Peyer's patch (tissue), 4 donors: ENCODE measurements around the gene PPP1R7. TPM values are rescaled to one million over a fixed set of nuclear protein-coding genes. Genes with fewer than 3 reads are reported as not detected.

Experiments
- DNase-seq, 3 donors: peaks; one replicate each; pipeline ENCODE4 v3.0.0-alpha.2; 2017 to 2019
- H3K27ac ChIP-seq, 4 donors: fragments of 200-600 bp; sonication (generic); one replicate each; pipeline ENCODE4 v1.5.1; 2016 to 2019
- H3K27me3 ChIP-seq, 2 donors: fragments of 200-600 bp; sonication (generic); one replicate each; pipeline ENCODE4 v1.5.1; 2019
- H3K36me3 ChIP-seq, 3 donors: fragments of 200-600 bp; sonication (generic); one replicate each; pipeline ENCODE4 v1.5.1; 2016 to 2019
- H3K4me1 ChIP-seq, 4 donors: fragments of 200-600 bp; sonication (generic); one replicate each; pipeline ENCODE4 v1.5.1; 2016 to 2019
- H3K4me3 ChIP-seq, 4 donors: fragments of 200-600 bp; sonication (generic); 1 replicate in 3 of 4; 2 replicates in 1 of 4; pipeline ENCODE4 v1.5.1; 2016 to 2019; ENCODE audit warnings: mild to moderate bottlenecking in 1 of 4
- H3K9me3 ChIP-seq, 4 donors: fragments of 200-600 bp; sonication (generic); one replicate each; pipeline ENCODE4 v1.5.1; 2016 to 2019; ENCODE audit warnings: mild to moderate bottlenecking in 1 of 4
- CTCF ChIP-seq, 6 experiments: fragments of 450-650 bp in 4 of 6; fragments of 200-600 bp in 2 of 6; sonication (generic) in 1 of 6; IDR thresholded peaks; one replicate each; pipeline ENCODE4 v1.5.1; 2017 to 2019; ENCODE audit warnings: antibody characterized with exemption in 6 of 6, mild to moderate bottlenecking in 3 of 6, moderate library complexity in 1 of 6
- POLR2A ChIP-seq, 2 donors: fragments of 450-650 bp; IDR thresholded peaks; one replicate each; pipeline ENCODE4 v1.5.1; 2017; ENCODE audit warnings: antibody characterized with exemption in 2 of 2, mild to moderate bottlenecking in 2 of 2, moderate library complexity in 2 of 2
- total RNA-seq, 4 donors: library from RNA; depleted of rRNA; stranded (reverse); fragments of >200 nt; gene quantifications; one replicate each; pipeline ENCODE4 v1.1.0, GENCODE V29; 2016

PPP1R7 gene
- total RNA-seq, 4 donors from 2014 or later = 13.2 to 44.0 (median 28.1) TPM

DNA sequence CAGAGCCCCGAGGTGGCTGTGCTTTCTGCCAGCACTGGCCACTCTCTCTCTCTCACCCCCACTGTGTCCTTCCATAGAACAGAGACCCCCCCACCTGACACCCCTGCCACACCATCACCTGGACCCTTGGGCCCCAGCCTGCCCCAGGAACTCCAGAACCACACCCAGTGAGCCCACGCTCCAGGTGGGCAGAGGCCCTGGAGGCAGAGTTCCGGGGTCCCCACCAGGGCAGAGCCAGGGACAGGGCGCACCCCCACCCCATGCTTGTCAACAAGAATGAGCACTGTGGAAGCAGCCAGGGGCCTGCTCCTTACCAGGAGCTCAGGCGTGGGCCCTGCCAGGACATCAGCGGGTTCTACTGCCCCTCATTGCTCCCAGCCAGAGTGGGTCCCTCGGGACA, 15.6 kb upstream of the PPP1R7 start:
- no peak for TF ChIP-seq CTCF (IDR thresholded peaks at IDR 0.05)
- TF ChIP-seq POLR2A (IDR thresholded peaks at IDR 0.05) = no peak
- Histone ChIP-seq H3K27me3 (no peaks in the 10 kb centered on the region), H3K4me1 (no peaks in the 10 kb centered on the region), H3K27ac (no peak overlapping the region), H3K4me3 (no peak overlapping the region), H3K36me3 (peaks cover 0 to 6% (median 0%) of the 10 kb centered on the region in 3 donors), H3K9me3 (no peaks in the 10 kb centered on the region)
- peak in 2 of 3 donors; percentile 29 to 43 for DNase-seq

GRCh38 chr2:241135737-241136136, 14.5 kb upstream of the PPP1R7 start:
- Histone ChIP-seq H3K27me3 (no peaks in the 10 kb centered on the region), H3K36me3 (peaks cover 0 to 13% (median 0%) of the 10 kb centered on the region in 3 donors), H3K27ac (no peak overlapping the region), H3K9me3 (no peaks in the 10 kb centered on the region), H3K4me3 (no peak overlapping the region), H3K4me1 (no peaks in the 10 kb centered on the region)
- no peak for TF ChIP-seq CTCF (IDR thresholded peaks at IDR 0.05)
- no peak for TF ChIP-seq POLR2A (IDR thresholded peaks at IDR 0.05)
- DNase-seq = peak in 2 of 3 donors; percentile 69 to 81

GRCh38 chr2:241136191-241136590, 14.1 kb upstream of the PPP1R7 start:
- H3K36me3 ChIP-seq = peaks cover 0 to 13% (median 0%) of the 10 kb centered on the region in 3 donors
- peak in 1 of 3 donors; percentile 32 for DNase-seq
- no peak overlapping the region for H3K27ac ChIP-seq
- H3K27me3 ChIP-seq = no peaks in the 10 kb centered on the region
- no peak for TF ChIP-seq CTCF (IDR thresholded peaks at IDR 0.05)
- no peak for TF ChIP-seq POLR2A (IDR thresholded peaks at IDR 0.05)
- no peaks in the 10 kb centered on the region for H3K9me3 ChIP-seq
- H3K4me3 ChIP-seq = no peak overlapping the region
- H3K4me1 ChIP-seq = no peaks in the 10 kb centered on the region

GRCh38 chr2:241136661-241137260, 13.5 kb upstream of the PPP1R7 start:
- Histone ChIP-seq H3K4me3 (no peak overlapping the region), H3K27me3 (no peaks in the 10 kb centered on the region), H3K9me3 (no peaks in the 10 kb centered on the region), H3K36me3 (peaks cover 0 to 13% (median 0%) of the 10 kb centered on the region in 3 donors), H3K4me1 (no peaks in the 10 kb centered on the region), H3K27ac (no peak overlapping the region)
- TF ChIP-seq CTCF (IDR thresholded peaks at IDR 0.05) (no peak), POLR2A (IDR thresholded peaks at IDR 0.05) (no peak)
- DNase-seq = peak in 1 of 3 donors; percentile 23

DNA sequence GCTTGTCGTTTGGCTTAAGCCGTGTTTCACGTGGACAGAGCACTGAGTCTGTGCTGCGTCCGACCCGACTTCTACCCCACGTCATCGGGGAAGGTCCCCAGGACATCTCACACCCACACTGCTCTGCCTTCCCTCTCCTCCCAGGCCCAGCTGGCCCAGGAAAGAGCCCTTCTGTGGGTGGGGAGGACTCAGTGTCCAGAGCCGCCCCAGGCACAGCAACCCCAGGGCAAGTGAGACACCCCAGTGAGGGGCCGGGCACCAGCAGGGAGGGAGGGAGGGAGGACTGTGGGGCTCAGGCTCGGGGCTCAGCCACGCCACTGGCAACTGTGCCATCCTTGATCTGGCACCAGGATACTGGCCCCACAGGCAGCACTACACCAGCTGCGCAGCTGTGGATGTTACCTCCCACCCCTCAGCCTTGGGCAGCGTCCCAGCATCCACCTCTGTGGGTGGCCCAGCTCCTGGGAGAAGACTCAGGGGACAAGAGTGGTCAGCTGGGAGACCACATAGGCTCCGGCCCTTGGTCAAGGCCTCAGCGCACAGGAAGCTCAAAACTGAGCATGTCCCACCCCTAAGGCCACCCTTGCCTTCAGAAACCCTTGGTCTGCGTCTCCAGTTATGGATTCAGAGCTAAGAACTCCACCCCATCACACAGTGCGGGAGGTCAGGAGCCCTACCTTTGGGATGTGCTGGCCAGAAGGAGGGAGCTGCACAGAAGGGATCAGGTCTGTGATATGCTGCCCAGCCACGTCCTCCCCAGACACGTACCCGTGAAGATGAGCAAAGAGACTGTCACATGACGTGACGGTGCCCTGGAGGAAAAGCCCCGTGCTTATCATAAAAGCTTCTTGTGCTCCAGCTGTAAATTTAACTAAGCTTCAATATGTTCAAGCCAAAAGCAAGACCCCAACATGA, 12.7 kb upstream of the PPP1R7 start:
- no peaks in the 10 kb centered on the region for H3K9me3 ChIP-seq
- no peak overlapping the region for H3K4me3 ChIP-seq
- DNase-seq = peak in 2 of 3 donors; percentile 24 to 30
- H3K27ac ChIP-seq = no peak overlapping the region
- peaks cover 0 to 13% (median 0%) of the 10 kb centered on the region in 3 donors for H3K36me3 ChIP-seq
- H3K27me3 ChIP-seq = no peaks in the 10 kb centered on the region
- H3K4me1 ChIP-seq = no peaks in the 10 kb centered on the region
- TF ChIP-seq CTCF (IDR thresholded peaks at IDR 0.05) (no peak), POLR2A (IDR thresholded peaks at IDR 0.05) (no peak)
